ENCODE data around the gene C2CD3. TPM values are rescaled to one million over a fixed set of nuclear protein-coding genes. Genes with fewer than 3 reads are reported as not detected.

Gene C2CD3
- polyA plus RNA-seq (2013, experiment 1 of 2; ENCODE audit: insufficient read length) = 16.5 TPM
- 15.6 TPM for polyA plus RNA-seq (2013, experiment 2 of 2; ENCODE audit: insufficient read length)

- DNase-seq = peak; percentile 100
These were observed at the start of gene C2CD3, which contains the start of gene PPME1 for GRCh38 chr11:74170694-74171629. Gene C2CD3, minus strand, starts transcription at chr11:74171002. Its CDS starts 210 bp downstream, at chr11:74170792. Gene PPME1, plus strand, starts transcription at chr11:74171289. Its CDS starts 133 bp downstream, at chr11:74171422.

GRCh38 chr11:74220376-74220775, 49.6 kb upstream of the C2CD3 start:
- no peak for DNase-seq

- DNase-seq = no peak
These were observed 41.7 kb upstream of the C2CD3 start for GRCh38 chr11:74212533-74212932.

- DNase-seq = no peak
These were observed 37.7 kb upstream of the C2CD3 start for GRCh38 chr11:74208507-74208906.

GRCh38 chr11:74206746-74207145, 35.9 kb upstream of the C2CD3 start:
- DNase-seq = no peak

- no peak for DNase-seq
These were observed 34.4 kb upstream of the C2CD3 start for GRCh38 chr11:74205181-74205580.

- DNase-seq = no peak
These were observed 33.9 kb upstream of the C2CD3 start for GRCh38 chr11:74204701-74205100.

- DNase-seq = no peak
These were observed 33.2 kb upstream of the C2CD3 start for GRCh38 chr11:74203966-74204365.

- DNase-seq = no peak
These were observed 26.1 kb upstream of the C2CD3 start for GRCh38 chr11:74196781-74197486.

GRCh38 chr11:74195828-74196227, 25.0 kb upstream of the C2CD3 start:
- DNase-seq = no peak

GRCh38 chr11:74185695-74186094, 14.9 kb upstream of the C2CD3 start:
- peak; percentile 5 for DNase-seq

- DNase-seq = no peak
These were observed 14.5 kb upstream of the C2CD3 start for GRCh38 chr11:74185285-74185684.

GRCh38 chr11:74182635-74183034, 11.8 kb upstream of the C2CD3 start:
- peak; percentile 8 for DNase-seq

- DNase-seq = peak; percentile 10
These were observed 8.6 kb upstream of the C2CD3 start for GRCh38 chr11:74179234-74180052.

- no peak for DNase-seq
These were observed 5.1 kb upstream of the C2CD3 start for GRCh38 chr11:74175920-74176319.

GRCh38 chr11:74171997-74172396, 1.2 kb upstream of the C2CD3 start:
- DNase-seq = no peak

GRCh38 chr11:74171630-74171968, 797 bp upstream of the C2CD3 start:
- no peak for DNase-seq

- no peak for DNase-seq
These were observed 904 bp downstream of the C2CD3 start for GRCh38 chr11:74169738-74170458.

GRCh38 chr11:74168838-74169237, 2.0 kb downstream of the C2CD3 start:
- no peak for DNase-seq

- no peak for DNase-seq
These were observed 7.9 kb downstream of the C2CD3 start for GRCh38 chr11:74162681-74163467.

GRCh38 chr11:74159642-74160041, 11.2 kb downstream of the C2CD3 start:
- DNase-seq = no peak
